HEK293 (cell line): ENCODE data around the gene MALSU1.

Experiments
- AEBP2 ChIP-seq: fragments of 450-650 bp; formaldehyde crosslinking; IDR thresholded peaks from 2 replicates; pipeline ENCODE4 v1.5.1; 2016; ENCODE audit warnings: missing biosample characterization, missing genetic modification characterization, borderline replicate concordance
- CTCF ChIP-seq: fragments of 450-650 bp; formaldehyde crosslinking; IDR thresholded peaks from 2 replicates; pipeline ENCODE4 v1.5.1; 2016; ENCODE audit warnings: missing biosample characterization, missing genetic modification characterization
- OVOL3 ChIP-seq: fragments of 450-650 bp; formaldehyde crosslinking; IDR thresholded peaks from 2 replicates; pipeline ENCODE4 v1.5.1; 2016; ENCODE audit warnings: missing biosample characterization, missing genetic modification characterization
- REST ChIP-seq: fragments of 450-650 bp; formaldehyde crosslinking; IDR thresholded peaks from 2 replicates; pipeline ENCODE4 v1.5.1; 2016; ENCODE audit warnings: missing biosample characterization, missing genetic modification characterization
- ZNF121 ChIP-seq: fragments of 450-650 bp; formaldehyde crosslinking; IDR thresholded peaks from 2 replicates; pipeline ENCODE4 v1.5.1; 2016; ENCODE audit warnings: missing biosample characterization, missing genetic modification characterization
- ZNF274 ChIP-seq, 2 experiments: fragments of 200-500 bp in 1 of 2; fragments of 450-650 bp in 1 of 2; sonication (Bioruptor generic) in 1 of 2; formaldehyde crosslinking in 1 of 2; IDR thresholded peaks; 2 replicates each; pipeline versions ENCODE4 v1.5.1 to v1.6.1; 2014 to 2016; ENCODE audit warnings: borderline replicate concordance in 1 of 2, inconsistent platforms in 1 of 2, low read length in 1 of 2, missing biosample characterization in 1 of 2, missing genetic modification characterization in 1 of 2
- ZNF391 ChIP-seq: fragments of 450-650 bp; formaldehyde crosslinking; IDR thresholded peaks from 2 replicates; pipeline ENCODE4 v1.5.1; 2016; ENCODE audit warnings: low read depth, missing biosample characterization, missing genetic modification characterization, borderline replicate concordance
- ZNF510 ChIP-seq: fragments of 450-650 bp; formaldehyde crosslinking; IDR thresholded peaks from 2 replicates; pipeline ENCODE4 v1.5.1; 2018; ENCODE audit warnings: mild to moderate bottlenecking, missing genetic modification characterization, missing biosample characterization; ENCODE audit not compliant: insufficient replicate concordance
- ZXDB ChIP-seq: fragments of 450-650 bp; formaldehyde crosslinking; IDR thresholded peaks from 2 replicates; pipeline ENCODE4 v1.5.1; 2016; ENCODE audit warnings: missing biosample characterization, missing genetic modification characterization
- TF ChIP-seq, protein P1 (sequence below): fragments of 450-650 bp; formaldehyde crosslinking; IDR thresholded peaks from 2 replicates; pipeline ENCODE4 v1.5.1; 2016; ENCODE audit warnings: missing biosample characterization, missing genetic modification characterization

DNA sequence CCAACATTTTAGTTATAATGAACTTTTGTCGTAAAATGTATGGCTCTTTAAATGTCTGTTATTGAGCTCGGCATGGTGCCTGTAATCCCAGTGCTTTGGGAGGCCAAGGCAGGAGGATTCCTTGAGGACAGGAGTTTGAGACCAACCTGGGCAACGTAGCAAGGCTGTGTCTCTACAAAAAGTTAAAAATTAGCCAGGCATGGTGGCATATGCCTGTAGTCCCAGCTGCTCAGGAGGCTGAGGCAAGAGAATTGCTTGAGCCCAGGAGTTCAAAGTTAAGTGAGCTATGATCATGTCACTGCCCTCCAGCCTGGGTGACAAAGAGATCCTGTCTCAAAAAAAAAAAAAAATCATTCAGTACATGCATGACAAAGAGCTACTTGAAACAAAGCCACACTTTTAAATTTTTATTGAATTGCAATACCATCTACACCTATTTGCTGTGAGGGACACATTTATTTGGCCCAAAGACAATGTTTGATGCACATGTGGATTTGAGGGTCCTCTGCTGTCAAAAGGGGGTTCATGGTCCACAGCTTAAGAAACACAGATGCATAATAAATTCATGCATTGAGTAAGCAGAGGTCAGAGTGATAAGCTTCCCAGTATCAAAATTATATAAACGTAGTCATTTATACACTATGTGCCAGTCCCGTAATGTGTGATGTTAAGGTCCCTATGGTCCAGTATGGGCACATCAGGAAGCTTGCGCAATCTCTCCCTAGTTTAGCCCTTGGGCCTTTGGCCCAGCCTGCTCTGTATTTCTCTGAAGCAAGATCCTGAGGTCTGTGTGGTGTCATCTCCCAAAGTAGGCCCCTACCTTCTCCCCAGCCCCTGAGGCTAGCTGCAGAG lies 4.4 kb upstream of the MALSU1 start:
- TF ChIP-seq REST (tag by site-specific recombination) = no peak
- no peak for TF ChIP-seq ZNF510
- no peak for TF ChIP-seq AEBP2 (tag by site-specific recombination)
- no peak for TF ChIP-seq CTCF
- TF ChIP-seq, protein P1, sequence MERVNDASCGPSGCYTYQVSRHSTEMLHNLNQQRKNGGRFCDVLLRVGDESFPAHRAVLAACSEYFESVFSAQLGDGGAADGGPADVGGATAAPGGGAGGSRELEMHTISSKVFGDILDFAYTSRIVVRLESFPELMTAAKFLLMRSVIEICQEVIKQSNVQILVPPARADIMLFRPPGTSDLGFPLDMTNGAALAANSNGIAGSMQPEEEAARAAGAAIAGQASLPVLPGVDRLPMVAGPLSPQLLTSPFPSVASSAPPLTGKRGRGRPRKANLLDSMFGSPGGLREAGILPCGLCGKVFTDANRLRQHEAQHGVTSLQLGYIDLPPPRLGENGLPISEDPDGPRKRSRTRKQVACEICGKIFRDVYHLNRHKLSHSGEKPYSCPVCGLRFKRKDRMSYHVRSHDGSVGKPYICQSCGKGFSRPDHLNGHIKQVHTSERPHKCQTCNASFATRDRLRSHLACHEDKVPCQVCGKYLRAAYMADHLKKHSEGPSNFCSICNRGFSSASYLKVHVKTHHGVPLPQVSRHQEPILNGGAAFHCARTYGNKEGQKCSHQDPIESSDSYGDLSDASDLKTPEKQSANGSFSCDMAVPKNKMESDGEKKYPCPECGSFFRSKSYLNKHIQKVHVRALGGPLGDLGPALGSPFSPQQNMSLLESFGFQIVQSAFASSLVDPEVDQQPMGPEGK (tag by site-specific recombination) = no peak
- TF ChIP-seq ZNF121 (tag by site-specific recombination) = no peak
- TF ChIP-seq ZNF391 (tag by site-specific recombination) = no peak
- no peak for TF ChIP-seq ZNF274 (IDR thresholded peaks at IDR 0.05; ENCODE audit: low read length)
- no peak for TF ChIP-seq ZNF274 (tag by site-specific recombination; IDR thresholded peaks at IDR 0.05; ENCODE audit: borderline replicate concordance)
- TF ChIP-seq OVOL3 (tag by site-specific recombination) = no peak
- no peak for TF ChIP-seq ZXDB (tag by site-specific recombination)
